HG02759 (cell line): Measurements from ENCODE around the gene TSHZ2.

Experiments
- ATAC-seq: cut with Tn5 transposase; IDR thresholded peaks from one replicate; pipeline ENCODE4 v1.9.1; 2021; ENCODE audit warnings: mild to moderate bottlenecking, moderate library complexity; ENCODE audit not compliant: unreplicated experiment

Gene TSHZ2

GRCh38 chr20:53154540-53154939 is 182.4 kb downstream of the TSHZ2 start:
- ATAC-seq: no peak

- peak; percentile 65 for ATAC-seq
Measured at GRCh38 chr20:53157443-53158408, 185.6 kb downstream of the TSHZ2 start.

GRCh38 chr20:53159160-53159559 is 187.0 kb downstream of the TSHZ2 start:
- no peak for ATAC-seq

GRCh38 chr20:53161073-53161472 is 188.9 kb downstream of the TSHZ2 start:
- no peak for ATAC-seq

- ATAC-seq: no peak
Measured at GRCh38 chr20:53161473-53161872, 189.3 kb downstream of the TSHZ2 start.

GRCh38 chr20:53162251-53162835 is 190.2 kb downstream of the TSHZ2 start:
- no peak for ATAC-seq

GRCh38 chr20:53163486-53163885 is 191.3 kb downstream of the TSHZ2 start:
- no peak for ATAC-seq

- ATAC-seq: no peak
Measured at GRCh38 chr20:53164072-53164471, 191.9 kb downstream of the TSHZ2 start.

- ATAC-seq: no peak
Measured at GRCh38 chr20:53165452-53165851, 193.3 kb downstream of the TSHZ2 start.

- no peak for ATAC-seq
Measured at GRCh38 chr20:53168491-53168890, 196.3 kb downstream of the TSHZ2 start.

- ATAC-seq: no peak
Measured at GRCh38 chr20:53170196-53170595, 198.0 kb downstream of the TSHZ2 start.

- no peak for ATAC-seq
Measured at GRCh38 chr20:53171065-53171464, 198.9 kb downstream of the TSHZ2 start.

GRCh38 chr20:53174454-53174853 is 202.3 kb downstream of the TSHZ2 start:
- no peak for ATAC-seq

GRCh38 chr20:53175135-53175780 is 203.1 kb downstream of the TSHZ2 start:
- ATAC-seq: no peak

- ATAC-seq: no peak
Measured at GRCh38 chr20:53176134-53176533, 204.0 kb downstream of the TSHZ2 start.

GRCh38 chr20:53177687-53178086 is 205.5 kb downstream of the TSHZ2 start:
- no peak for ATAC-seq

- ATAC-seq: no peak
Measured at GRCh38 chr20:53179749-53180148, 207.6 kb downstream of the TSHZ2 start.

GRCh38 chr20:53180928-53181362 is 208.8 kb downstream of the TSHZ2 start:
- ATAC-seq: no peak

- ATAC-seq: no peak
Measured at GRCh38 chr20:53181866-53182376, 209.8 kb downstream of the TSHZ2 start.

- no peak for ATAC-seq
Measured at GRCh38 chr20:53183181-53183580, 211.0 kb downstream of the TSHZ2 start.

- ATAC-seq: no peak
Measured at GRCh38 chr20:53186635-53187034, 214.5 kb downstream of the TSHZ2 start.
